ENCODE measurements around the gene BDH2.

BDH2 gene

GRCh38 chr4:103079621-103080020 lies 20.0 kb downstream of the BDH2 start:
- no peak for DNase-seq

DNA sequence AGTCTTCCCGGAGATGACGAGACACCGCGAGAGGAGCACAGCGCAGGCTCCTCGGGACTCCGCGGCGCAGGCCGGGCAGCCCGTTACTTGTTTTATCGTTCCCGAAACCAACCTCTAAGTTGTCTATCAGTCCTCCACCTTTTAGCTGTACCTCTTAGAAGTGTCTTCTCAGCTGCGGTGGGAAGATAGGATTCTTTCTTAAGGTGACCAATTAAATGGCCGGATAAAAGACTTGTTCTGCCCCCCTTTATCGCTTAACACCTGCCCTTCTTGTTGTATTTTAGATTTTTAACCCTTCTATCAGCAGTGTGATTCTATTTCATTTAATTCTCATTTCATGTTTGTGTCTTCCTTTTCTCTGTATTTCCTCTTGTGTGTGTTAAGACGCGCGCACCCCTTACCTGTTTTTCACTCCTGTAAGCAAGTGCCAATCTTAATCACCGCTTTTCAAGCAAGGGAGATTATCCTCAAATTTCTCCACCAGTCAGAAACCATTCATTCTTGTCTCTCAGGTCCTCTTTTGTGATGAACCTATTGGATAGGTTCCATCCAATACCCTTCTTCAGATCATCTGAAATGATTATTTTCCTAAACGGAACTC lies 22.8 kb downstream of the BDH2 start, which contains the start of gene SLC9B2:
Gene SLC9B2 (minus strand): TSS at position 15 of the 601 bp plus-strand sequence. CDS start 9,211 bp downstream, outside the sequence.
- DNase-seq = no peak

- DNase-seq = peak; percentile 51
Observed at GRCh38 chr4:103075894-103076746, 23.5 kb downstream of the BDH2 start.

DNA sequence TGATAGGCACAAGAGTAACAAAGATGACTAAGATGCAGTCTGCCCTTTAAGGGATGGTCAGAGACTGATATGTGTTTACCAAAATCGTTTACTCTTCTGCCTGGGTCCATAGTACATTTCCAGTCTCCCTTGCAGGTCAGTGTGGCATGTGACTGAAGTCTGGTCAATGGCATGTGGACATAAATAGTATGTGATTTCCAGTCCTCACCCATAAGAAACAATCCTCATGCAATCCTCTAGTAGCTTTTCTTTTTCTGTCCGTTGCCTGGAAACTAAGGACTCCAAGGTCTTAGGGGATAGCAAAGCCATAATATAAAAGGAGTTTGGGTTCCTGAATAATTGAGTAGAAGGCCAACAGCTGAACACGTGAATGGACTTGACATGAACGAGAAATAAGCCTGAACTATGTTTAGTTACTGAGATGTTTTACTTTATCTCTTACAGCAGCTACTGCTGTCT lies 24.2 kb downstream of the BDH2 start:
- no peak for DNase-seq

DNA sequence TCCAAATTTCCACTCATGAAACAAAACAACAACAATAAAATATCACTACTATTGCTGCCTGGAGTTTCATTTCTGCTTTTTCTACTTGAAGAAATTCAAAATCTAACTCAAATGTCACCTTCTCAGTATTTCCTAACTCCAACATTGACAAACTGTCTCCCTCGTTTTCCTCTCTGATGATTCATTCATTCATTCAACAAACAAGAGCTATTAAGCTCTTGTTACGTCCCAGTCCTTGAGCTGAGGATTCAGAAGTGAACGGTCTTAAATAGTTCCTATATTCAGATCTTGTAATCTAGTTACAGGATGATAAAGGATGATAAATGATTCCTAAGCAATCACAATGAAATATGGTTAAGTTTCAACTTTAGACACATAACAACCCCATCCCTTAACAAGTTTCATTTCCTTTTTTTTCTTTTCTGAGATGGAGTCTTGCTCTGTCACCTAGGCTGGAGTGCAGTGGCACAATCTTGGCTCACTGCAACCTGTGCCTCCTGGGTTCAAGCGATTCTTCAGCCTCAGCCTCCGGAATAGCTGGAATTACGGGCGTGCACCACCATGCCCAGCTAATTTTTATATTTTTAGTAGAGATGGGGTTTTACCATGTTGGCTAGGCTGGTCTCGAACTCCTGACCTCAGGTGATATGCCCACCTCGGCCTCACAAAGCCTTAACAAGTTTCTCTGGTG lies 24.7 kb downstream of the BDH2 start:
- DNase-seq = no peak

GRCh38 chr4:103073792-103074438 lies 25.7 kb downstream of the BDH2 start:
- no peak for DNase-seq

- no peak for DNase-seq
Observed at GRCh38 chr4:103067841-103068547, 31.6 kb downstream of the BDH2 start.

- DNase-seq = no peak
Observed at GRCh38 chr4:103060453-103061148, 39.0 kb downstream of the BDH2 start.

- DNase-seq = no peak
Observed at GRCh38 chr4:103054030-103054429, 45.6 kb downstream of the BDH2 start.

DNA sequence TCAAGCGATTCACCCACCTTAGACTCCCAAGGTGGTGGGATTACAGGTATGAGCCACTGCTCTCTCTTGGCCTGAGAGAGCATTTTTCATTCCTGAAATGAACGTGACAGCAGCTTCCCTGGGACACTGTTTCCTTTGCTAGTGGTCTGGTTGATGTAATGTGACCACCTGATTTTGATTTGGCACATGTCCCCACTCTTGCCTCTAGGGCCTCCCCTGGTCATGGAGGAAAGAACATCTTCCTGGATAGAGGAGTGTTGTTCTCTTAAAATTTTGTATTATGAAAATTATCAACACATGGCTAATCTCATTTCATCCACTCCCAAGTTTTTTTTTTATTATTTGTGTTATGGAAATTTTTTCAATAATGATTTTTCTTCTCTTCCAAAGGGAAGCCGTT lies 46.9 kb downstream of the BDH2 start:
- DNase-seq = no peak

DNA sequence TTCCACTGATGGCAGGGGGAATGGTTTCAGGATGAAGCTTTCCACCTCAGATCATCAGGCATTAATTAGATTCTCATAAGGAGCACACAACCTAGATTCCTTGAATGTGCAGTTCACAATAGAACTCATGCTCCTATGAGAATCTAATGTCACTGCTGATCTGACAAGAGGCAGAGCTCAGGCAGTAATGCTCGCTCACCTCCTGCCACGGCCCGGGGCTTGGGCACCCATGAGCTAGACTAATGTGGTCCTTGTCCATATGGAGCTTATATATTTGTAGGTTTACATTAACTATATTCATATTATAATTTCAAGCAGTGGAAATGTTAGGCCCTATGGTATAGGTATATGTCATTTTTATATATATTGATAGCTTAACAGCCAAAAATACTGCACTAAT lies 47.5 kb downstream of the BDH2 start:
- DNase-seq = no peak

- no peak for DNase-seq
Observed at GRCh38 chr4:103050736-103051436, 48.7 kb downstream of the BDH2 start.

- no peak for DNase-seq
Observed at GRCh38 chr4:103046416-103047290, 53.0 kb downstream of the BDH2 start.

DNA sequence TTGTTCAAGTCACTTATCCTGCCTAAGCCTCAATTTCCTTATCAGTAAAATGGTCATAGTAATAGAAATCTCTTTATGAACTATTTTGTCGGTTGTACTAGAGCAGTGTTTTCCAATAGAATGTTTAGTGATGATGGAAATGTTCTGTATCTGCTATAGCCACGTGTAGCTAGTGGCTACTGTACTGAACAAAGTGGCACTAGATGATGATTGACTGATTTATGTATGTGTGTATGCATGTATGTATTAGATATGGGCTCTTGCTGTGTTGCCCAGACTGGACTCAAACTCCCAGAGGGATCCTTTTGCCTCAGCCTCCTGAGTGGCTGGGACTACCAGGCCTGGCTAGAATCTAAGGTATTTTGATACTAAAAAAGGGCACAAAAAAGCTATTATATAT lies 55.5 kb downstream of the BDH2 start:
- DNase-seq = no peak

DNA sequence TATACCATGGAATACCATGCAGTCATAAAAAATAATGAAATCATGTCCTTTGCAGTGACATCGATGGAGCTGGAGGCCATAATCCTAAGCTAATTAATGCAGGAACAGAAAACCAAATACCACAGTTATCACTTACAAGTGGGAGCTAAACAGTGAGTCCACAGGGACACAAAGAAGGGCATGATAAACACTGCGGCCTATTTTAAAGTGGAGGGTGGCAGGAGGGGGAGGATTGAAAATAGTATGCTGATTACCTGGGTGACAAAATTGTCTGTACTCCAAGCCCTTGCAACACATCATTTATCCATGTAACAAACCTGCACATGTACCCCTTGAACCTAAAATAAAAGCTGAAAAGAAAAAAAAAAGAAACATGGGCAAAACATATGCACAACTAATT lies 63.5 kb downstream of the BDH2 start:
- DNase-seq = no peak

- DNase-seq = peak; percentile 24
Observed at GRCh38 chr4:103032574-103032973, 67.1 kb downstream of the BDH2 start.

- DNase-seq = no peak
Observed at GRCh38 chr4:103030791-103031190, 68.8 kb downstream of the BDH2 start.

DNA sequence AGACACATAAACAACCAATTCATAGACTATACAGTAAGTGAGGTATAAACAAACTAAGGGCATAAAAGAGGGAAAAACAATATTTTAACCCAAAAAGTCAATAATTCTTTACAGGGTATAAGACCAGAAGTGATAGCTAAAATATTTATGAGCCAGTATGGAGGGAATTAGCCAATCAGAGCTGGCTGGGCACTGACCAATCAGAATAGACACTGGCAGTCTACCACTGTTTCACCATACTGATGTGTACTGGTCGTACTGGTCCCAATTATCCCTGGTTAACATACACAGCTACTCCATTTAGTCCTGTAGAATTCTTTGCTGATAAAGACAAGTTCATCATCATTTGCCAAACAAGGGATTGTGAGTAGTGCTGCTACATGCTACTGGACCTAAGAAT lies 70.3 kb downstream of the BDH2 start:
- DNase-seq = no peak

All from GDM1 (cell line).